T-helper 2 cell treated with Interferon-gamma antibody and Interleukin-4, amounts not matched to agents 100 ng/mL and 5 ng/mL, for 36 hours (primary cell): ENCODE results near the gene LMBRD1. TPM values are rescaled to one million over a fixed set of nuclear protein-coding genes. Genes with fewer than 3 reads are reported as not detected.
"Not testable (repeated sequence)": the region's sequence is repeated elsewhere in the genome, so short reads cannot be mapped to it uniquely, and the experiment has no call there.

ENCODE experiments used
- intact Hi-C: fragments of 100-400 bp; cut with micrococcal nuclease; formaldehyde crosslinking; loops from one replicate; pipeline ENCODE4 v1.15.1; 2023
- total RNA-seq: library from RNA; stranded (reverse); gene quantifications from 2 replicates; pipeline ENCODE4 v1.2.3, GENCODE V29; 2022

Gene LMBRD1
- total RNA-seq, 1 donor from 2014 or later: 23.0 TPM

GRCh38 chr6:69798796-69799195 is 2.0 kb upstream of the LMBRD1 start:
- intact Hi-C loops: loop anchor here (5.0 kb wide), 2 partner anchors 66 to 1161 kb away; partner anchors contain the start of gene ADGRB3

DNA sequence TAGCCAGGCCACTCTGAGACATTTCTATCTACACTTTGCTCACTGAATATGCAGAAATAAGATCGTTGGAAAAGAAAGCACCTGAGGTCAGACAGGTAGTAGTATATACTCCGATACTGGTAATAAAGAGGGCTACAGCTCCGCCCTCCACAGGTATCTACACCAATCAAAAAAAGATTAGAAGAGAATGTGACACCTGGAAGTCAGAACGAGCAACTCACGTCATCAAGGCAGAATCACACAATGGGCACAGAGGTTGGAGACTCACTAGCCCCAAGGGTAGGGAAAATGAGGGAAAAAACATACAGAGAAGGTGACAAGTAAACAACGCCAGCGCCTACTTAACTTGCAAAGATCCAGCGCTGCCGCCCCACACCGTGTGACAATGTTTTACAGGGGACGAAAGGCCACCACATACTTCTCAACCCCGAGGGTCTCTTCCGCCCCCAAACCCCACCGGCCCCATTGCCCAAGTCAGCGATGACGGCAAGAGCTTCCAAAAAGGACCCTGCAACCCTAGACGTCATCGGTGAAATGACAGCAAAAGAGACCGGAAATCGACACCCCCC is 653 bp downstream of the LMBRD1 start:
- intact Hi-C loops: loop anchor here (1.0 to 5.0 kb wide), 5 partner anchors 20 to 1159 kb away; partner anchors contain the start of genes ADGRB3 and FAM135A

- intact Hi-C loops: loop anchor here (1.0 to 5.0 kb wide), 5 partner anchors 21 to 1158 kb away; partner anchors contain the start of genes ADGRB3 and FAM135A
Observed at GRCh38 chr6:69795469-69796072, 1.2 kb downstream of the LMBRD1 start.

DNA sequence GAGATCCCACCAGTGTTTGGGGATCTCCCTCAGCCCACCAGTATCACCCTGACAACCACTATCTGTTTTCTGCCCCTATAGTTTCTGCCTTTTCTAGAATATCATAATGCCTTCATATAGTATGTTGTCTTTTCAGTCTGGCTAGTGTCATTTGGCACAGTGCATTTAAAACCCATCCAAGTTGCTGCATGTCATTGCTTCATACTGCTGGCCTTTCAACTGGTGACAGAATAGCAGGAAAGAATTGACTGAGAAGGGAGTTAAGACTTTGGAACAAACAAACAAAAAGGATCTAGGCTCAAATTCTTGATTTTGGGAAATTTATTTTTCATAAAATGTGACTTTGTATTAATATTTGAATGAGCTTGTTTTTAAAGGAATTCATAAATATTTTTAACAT is 4.5 kb downstream of the LMBRD1 start:
- intact Hi-C loops: no loop called here

- intact Hi-C loops: no loop called here
Observed at GRCh38 chr6:69791065-69791471, 5.7 kb downstream of the LMBRD1 start.

DNA sequence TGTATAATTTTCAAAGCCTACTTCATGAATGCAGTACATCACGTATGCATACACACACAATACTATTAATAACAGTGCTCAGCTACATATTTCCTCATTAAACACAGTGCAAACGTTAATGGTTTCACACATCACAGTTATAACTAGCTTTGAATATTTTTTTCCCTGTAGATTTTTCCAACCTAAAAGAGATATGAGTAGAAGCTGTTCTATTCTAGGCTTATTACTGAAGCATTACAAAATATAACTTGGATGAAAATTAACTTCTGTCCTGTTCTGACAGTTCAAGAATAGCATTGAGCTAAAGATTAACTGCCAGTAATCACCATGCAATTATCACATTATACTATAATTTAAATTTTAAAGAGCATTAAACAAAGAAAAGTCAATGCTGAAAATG is 6.2 kb downstream of the LMBRD1 start:
- intact Hi-C loops: no loop called here

GRCh38 chr6:69789578-69789977 is 7.2 kb downstream of the LMBRD1 start:
- intact Hi-C loops: no loop called here

DNA sequence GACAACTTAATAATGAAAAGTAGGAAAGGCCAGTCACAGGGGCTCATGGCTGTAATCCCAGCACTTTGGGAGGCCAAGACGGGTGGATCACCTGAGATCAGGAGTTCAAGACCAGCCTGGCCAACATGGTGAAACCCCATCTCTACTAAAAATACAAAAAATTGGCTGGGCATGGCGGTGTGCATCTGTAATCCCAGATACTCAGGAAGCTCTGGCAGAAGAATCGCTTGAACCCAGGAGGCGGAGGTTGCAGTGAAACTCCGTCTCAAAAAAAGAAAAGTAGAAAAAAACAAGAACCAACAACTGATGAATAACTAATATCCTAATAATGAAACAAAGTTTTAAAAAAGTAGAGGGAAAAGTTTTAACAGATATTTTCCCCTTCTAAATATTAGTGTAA is 9.4 kb downstream of the LMBRD1 start:
- intact Hi-C loops: not testable (repeated sequence)

- intact Hi-C loops: no loop called here
Observed at GRCh38 chr6:69785697-69786096, 11.1 kb downstream of the LMBRD1 start.

- intact Hi-C loops: no loop called here
Observed at GRCh38 chr6:69784595-69785377, 12.0 kb downstream of the LMBRD1 start.

DNA sequence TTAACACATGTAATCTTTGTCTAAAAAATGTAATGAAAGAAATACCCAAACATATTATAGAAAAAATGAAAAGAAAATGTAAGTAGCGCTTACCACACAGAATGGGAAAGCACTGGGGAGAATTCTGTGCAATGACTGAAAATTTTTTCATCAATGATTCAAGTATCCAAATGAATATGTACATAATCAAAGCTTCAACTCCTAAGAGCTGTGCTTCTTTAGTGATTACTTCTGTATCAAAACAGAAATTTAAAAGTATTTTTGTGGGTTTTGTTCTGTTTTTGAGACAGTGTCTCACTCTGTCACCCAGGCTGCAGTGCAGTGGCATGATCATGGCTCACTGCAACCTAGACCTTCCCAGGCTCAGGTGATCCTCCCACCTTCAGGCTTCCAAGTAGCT is 13.7 kb downstream of the LMBRD1 start:
- intact Hi-C loops: no loop called here

DNA sequence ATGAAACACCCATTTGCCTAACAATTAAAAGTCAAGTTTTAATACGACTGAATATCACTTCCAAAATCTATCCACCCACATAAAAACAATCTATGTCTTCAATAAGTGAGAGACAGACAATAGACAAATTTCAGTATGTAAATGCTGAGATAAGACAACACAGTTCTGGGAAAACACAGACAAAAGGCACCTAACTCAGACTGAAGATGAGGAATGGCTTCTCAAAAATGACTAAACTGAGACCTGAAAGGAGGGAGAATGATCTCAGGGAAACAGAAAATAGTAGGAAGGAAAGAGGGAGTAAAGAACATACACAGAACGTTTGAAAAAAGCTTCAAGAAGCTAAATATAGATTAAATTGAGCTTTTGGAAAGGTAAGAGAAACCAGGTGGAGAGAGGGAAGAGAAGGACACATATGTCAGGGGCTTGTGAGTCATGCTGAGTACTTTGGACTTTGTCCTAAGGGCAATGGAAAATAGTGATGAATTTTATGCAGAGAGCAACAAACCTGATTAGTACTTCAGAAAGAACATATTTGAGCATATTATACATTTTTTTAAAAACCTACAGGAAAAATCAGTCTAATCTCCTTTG is 16.1 kb downstream of the LMBRD1 start:
- intact Hi-C loops: no loop called here

DNA sequence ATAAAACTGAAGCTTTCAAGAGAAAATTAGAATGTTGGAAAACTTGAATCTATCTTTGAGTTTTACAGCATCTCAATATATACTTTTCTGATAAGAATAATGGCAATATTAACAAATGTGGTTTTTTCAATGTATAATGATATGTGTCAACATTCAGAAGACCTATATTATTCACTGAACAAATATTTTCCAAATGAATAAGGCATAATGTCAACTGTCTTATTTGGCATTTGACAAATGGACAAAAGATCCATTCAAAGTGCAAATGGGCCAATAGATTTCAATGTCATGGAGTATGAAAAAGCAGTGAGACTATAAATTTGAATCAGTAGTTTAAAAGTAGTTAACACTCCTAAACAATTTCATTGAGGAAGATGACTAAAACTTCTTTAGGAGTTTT is 20.9 kb downstream of the LMBRD1 start:
- intact Hi-C loops: no loop called here

- intact Hi-C loops: no loop called here
Observed at GRCh38 chr6:69775585-69775849, 21.3 kb downstream of the LMBRD1 start.

GRCh38 chr6:69774740-69775584 is 21.8 kb downstream of the LMBRD1 start:
- intact Hi-C loops: no loop called here

DNA sequence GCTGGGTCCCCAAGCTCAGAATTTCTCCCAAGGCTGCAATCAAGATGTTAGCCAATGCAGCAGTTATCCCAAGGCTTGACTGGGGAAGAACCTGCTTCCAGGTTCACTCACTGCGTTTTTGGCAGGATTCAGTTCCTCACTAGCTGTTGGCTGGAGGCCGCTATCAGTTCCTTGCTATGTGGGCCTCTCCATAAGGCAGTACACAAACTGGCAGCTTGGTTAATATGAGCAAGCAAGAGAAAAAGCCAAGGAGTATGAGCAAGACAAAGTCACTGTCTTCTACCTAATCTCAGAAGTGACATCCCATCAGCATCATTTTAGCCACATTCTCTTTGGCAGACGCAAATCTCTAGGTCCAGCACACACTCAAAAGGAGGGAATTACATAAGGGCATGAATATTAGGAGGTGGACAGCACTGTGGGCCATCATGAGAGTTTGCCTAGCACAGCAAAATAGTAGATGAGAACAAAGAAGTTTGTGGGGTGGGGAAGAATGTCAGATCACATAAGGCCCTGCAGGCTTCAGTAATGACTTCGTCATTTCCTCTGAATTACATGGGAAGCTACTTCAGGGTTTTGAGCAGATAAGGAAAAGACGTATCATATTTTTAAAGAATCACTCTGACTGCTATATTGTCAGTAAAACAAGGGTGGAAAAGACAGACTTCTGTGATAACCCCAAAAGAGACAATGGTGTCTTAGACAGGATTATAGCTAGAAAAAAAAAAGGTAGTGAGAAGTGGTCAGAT is 25.5 kb downstream of the LMBRD1 start:
- intact Hi-C loops: no loop called here

DNA sequence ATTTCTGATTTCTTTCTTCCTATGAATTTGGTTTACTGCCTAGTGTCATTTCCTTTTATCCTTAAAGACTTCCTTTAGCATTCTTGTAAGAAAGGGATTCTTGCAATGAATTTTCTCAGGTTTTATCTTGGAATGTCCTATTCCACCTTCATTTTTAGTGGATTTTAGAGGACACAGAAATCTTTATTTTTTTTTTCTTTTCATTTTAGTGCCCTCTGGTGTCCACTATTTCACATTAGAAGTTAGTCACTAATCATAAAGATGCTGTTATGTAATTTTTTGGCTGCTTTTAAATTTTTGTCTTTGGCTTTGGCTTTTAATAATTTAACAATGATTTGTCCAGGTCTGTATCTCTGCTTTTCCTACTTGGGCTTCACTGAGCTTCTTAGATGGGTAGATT is 28.1 kb downstream of the LMBRD1 start:
- intact Hi-C loops: no loop called here

DNA sequence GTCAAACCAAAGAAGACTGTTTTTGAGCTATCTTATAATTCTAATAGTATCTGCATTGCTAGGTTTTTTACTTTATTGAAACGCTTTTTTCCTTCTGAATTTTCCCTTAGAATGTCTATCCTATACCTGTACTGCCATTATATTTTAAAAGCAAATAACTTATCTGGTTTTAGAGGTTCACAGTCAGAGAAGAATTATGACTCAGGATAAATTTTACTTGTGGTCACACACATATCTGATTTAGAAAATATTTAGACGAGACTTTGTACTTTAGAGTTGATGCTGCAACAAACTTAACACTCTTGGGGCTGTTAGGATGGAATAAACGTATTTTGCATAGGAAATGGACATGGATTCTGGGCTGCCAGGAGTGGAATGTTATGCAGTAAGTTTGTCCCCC is 33.0 kb downstream of the LMBRD1 start:
- intact Hi-C loops: no loop called here

DNA sequence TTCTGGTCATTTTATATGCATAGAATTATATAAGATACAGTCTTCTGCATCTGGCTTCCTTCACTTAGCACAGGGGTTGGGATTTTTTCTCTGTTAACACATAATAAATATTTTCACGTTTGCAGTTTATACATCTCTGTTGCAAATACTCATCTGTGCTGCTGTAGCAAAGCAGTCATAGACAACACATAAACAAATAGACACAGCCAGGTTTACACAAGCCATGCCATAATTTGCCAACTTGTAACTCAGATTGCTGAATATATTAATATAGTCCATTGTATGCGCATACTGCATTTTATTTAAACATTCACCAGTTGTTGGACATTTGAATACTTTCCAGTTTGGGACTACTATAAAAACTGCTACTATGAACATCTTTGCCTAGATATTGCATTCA is 35.0 kb downstream of the LMBRD1 start:
- intact Hi-C loops: no loop called here

DNA sequence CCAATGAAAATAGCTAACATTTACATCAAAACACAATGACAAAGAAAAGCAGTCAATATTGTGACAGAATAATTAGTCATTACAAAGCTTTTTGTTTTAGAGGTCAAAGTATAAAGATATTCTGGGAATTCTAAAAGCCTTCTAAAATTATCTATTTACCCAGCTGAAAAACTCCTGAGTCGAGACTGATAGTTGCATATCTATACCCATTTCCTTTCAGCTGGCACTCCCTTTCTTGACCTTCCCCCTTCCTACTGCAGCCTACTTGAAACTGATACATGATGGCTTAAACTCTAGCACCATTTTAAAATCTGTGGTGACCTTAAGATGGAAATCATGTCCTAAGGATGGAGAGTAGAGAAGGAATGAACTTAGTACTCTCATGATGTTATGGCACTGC is 38.6 kb downstream of the LMBRD1 start:
- intact Hi-C loops: no loop called here

GRCh38 chr6:69756907-69757306 is 39.9 kb downstream of the LMBRD1 start:
- intact Hi-C loops: no loop called here
